ENCODE results near the gene OSBPL3. TPM values are rescaled to one million over a fixed set of nuclear protein-coding genes. Genes with fewer than 3 reads are reported as not detected.

Gene OSBPL3
- total and polyA plus RNA-seq, 2 donors (not counting 1 experiment from before 2014, with no cell fraction given): 13.5 to 67.6 TPM

DNA sequence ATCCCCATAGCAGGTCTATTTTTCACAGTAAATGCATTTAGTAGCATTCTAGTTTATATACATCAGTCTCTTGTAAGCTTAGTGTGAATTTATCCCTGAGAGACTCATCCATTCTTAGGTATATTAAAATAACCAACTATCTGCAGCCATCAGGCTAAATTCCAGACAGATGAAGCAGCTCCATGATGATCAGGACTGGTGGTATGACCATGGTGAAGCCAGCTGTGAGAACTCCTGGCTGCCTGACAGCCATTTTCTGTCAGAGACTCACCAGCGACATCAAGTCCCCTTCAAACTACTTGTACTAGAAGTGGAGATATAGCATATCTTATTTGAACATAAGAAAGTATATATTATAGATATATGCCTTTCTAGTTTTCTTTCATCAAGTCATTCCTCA, 152.4 kb downstream of the OSBPL3 start:
- CTCF ChIA-PET: interaction anchor here (1.2 to 1.8 kb wide), 4 partner anchors 15 to 267 kb away, joined by 3 to 14 read pairs (median 4); no protein-coding TSS in a partner anchor

GRCh38 chr7:24827027-24827426, 153.0 kb downstream of the OSBPL3 start:
- WGBS (ENCODE audit: insufficient coverage): 95% methylated on average over 2 of the region's 2 CpGs
- H3K9me3 ChIP-seq (ENCODE audit: control extremely low read depth in 1 of 3, control insufficient read depth in 2 of 3, insufficient read depth in 1 of 3, low read length in 2 of 3): no peaks in the 10 kb centered on the region
- ChIA-PET POLR2A (interaction anchor here (0.6 kb wide), 1 partner anchor 314 kb away, joined by 6 read pairs; no protein-coding TSS in a partner anchor), CTCF (interaction anchor here (1.0 to 2.4 kb wide), 8 partner anchors 8 to 274 kb away, joined by 3 to 14 read pairs (median 4); no protein-coding TSS in a partner anchor)
- no peak overlapping the region for H3K4me3 ChIP-seq (ENCODE audit: control extremely low read depth in 1 of 5, extremely low read depth in 1 of 5, insufficient read depth in 1 of 5, low read depth in 2 of 5, low read length in 4 of 5)
- peaks cover 1 to 14% of the 10 kb centered on the region in 2 experiments for H3K36me3 ChIP-seq (replicated peaks in 1 of 2; ENCODE audit: control extremely low read depth in 1 of 2, control insufficient read depth in 1 of 2, extremely low read depth in 1 of 2, insufficient read depth in 2 of 2, low read length in 1 of 2)
- Mint-ChIP-seq H3K9me3 (ENCODE audit: insufficient read depth) (no peaks in the 10 kb centered on the region), H3K27ac (peak overlapping the region; percentile 54), H3K27me3 (no peaks in the 10 kb centered on the region), H3K4me3 (no peak overlapping the region), H3K4me1 (peaks cover 59% of the 10 kb centered on the region)
- no peak overlapping the region for H2AFZ ChIP-seq (ENCODE audit: insufficient read depth, low read depth, low read length, poor library complexity, severe bottlenecking)
- TF ChIP-seq, protein P1, sequence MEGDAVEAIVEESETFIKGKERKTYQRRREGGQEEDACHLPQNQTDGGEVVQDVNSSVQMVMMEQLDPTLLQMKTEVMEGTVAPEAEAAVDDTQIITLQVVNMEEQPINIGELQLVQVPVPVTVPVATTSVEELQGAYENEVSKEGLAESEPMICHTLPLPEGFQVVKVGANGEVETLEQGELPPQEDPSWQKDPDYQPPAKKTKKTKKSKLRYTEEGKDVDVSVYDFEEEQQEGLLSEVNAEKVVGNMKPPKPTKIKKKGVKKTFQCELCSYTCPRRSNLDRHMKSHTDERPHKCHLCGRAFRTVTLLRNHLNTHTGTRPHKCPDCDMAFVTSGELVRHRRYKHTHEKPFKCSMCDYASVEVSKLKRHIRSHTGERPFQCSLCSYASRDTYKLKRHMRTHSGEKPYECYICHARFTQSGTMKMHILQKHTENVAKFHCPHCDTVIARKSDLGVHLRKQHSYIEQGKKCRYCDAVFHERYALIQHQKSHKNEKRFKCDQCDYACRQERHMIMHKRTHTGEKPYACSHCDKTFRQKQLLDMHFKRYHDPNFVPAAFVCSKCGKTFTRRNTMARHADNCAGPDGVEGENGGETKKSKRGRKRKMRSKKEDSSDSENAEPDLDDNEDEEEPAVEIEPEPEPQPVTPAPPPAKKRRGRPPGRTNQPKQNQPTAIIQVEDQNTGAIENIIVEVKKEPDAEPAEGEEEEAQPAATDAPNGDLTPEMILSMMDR (IDR thresholded peaks at IDR 0.05): no peak
- TF ChIP-seq EZH2 (IDR thresholded peaks at IDR 0.05; ENCODE audit: borderline replicate concordance, insufficient read depth, low read depth, low read length, poor library complexity, severe bottlenecking): no peak
- peaks cover 5% of the 10 kb centered on the region for H3K79me2 ChIP-seq (ENCODE audit: control insufficient read depth, insufficient read depth, low read length)
- no peak for DNase-seq
- no peak for ATAC-seq (ENCODE audit: low read depth)
- H4K20me1 ChIP-seq (ENCODE audit: control insufficient read depth, insufficient read depth, low read length, poor library complexity, severe bottlenecking): no peaks in the 10 kb centered on the region
- intact Hi-C loops (cut with micrococcal nuclease): no loop called here
- no peak overlapping the region for H3K27ac ChIP-seq (ENCODE audit: low read length in 2 of 2)
- H3K4me2 ChIP-seq (replicated peaks; ENCODE audit: low read depth, low read length, poor library complexity, severe bottlenecking): no peak overlapping the region
- no peak overlapping the region for H3K9ac ChIP-seq (ENCODE audit: low read length)
- no peaks in the 10 kb centered on the region for H3K27me3 ChIP-seq (replicated peaks in 1 of 4; ENCODE audit: control extremely low read depth in 1 of 4, control insufficient read depth in 3 of 4, insufficient read depth in 4 of 4, low read length in 3 of 4)
- peaks cover 33 to 37% of the 10 kb centered on the region in 2 donors for H3K4me1 ChIP-seq (ENCODE audit: control insufficient read depth in 2 of 2, insufficient read depth in 2 of 2, low read length in 2 of 2)

More for the DNA sequence above, 152.4 kb downstream of the OSBPL3 start:
- peaks cover 5% of the 10 kb centered on the region for H3K79me2 ChIP-seq (ENCODE audit: control insufficient read depth, insufficient read depth, low read length)
- H3K4me3 Mint-ChIP-seq: no peak overlapping the region
- POLR2A ChIA-PET: interaction anchor here (0.6 kb wide), 1 partner anchor 314 kb away, joined by 6 read pairs; no protein-coding TSS in a partner anchor
- TF ChIP-seq, protein P1 (IDR thresholded peaks at IDR 0.05): no peak
- no peak for TF ChIP-seq EZH2 (IDR thresholded peaks at IDR 0.05; ENCODE audit: borderline replicate concordance, insufficient read depth, low read depth, low read length, poor library complexity, severe bottlenecking)
- H3K4me1 ChIP-seq (ENCODE audit: control insufficient read depth in 2 of 2, insufficient read depth in 2 of 2, low read length in 2 of 2): peaks cover 36 to 40% of the 10 kb centered on the region in 2 donors
- no peaks in the 10 kb centered on the region for H3K9me3 ChIP-seq (ENCODE audit: control extremely low read depth in 1 of 3, control insufficient read depth in 2 of 3, insufficient read depth in 1 of 3, low read length in 2 of 3)
- H3K9me3 Mint-ChIP-seq (ENCODE audit: insufficient read depth): no peaks in the 10 kb centered on the region
- H3K27ac Mint-ChIP-seq: peak overlapping the region; percentile 54
- ATAC-seq (ENCODE audit: low read depth): no peak
- no peaks in the 10 kb centered on the region for H3K27me3 Mint-ChIP-seq
- no peak overlapping the region for H3K27ac ChIP-seq (ENCODE audit: low read length in 2 of 2)
- DNase-seq: no peak
- H3K27me3 ChIP-seq (replicated peaks in 1 of 4; ENCODE audit: control extremely low read depth in 1 of 4, control insufficient read depth in 3 of 4, insufficient read depth in 4 of 4, low read length in 3 of 4): no peaks in the 10 kb centered on the region
- no CpG with 5 or more reads among the region's 1 CpG for WGBS (ENCODE audit: insufficient coverage)
- no peak overlapping the region for H3K4me2 ChIP-seq (replicated peaks; ENCODE audit: low read depth, low read length, poor library complexity, severe bottlenecking)
- H3K4me3 ChIP-seq (ENCODE audit: control extremely low read depth in 1 of 5, extremely low read depth in 1 of 5, insufficient read depth in 1 of 5, low read depth in 2 of 5, low read length in 4 of 5): no peak overlapping the region
- intact Hi-C loops (cut with micrococcal nuclease): no loop called here
- H3K9ac ChIP-seq (ENCODE audit: low read length): no peak overlapping the region
- no peaks in the 10 kb centered on the region for H4K20me1 ChIP-seq (ENCODE audit: control insufficient read depth, insufficient read depth, low read length, poor library complexity, severe bottlenecking)
- H2AFZ ChIP-seq (ENCODE audit: insufficient read depth, low read depth, low read length, poor library complexity, severe bottlenecking): no peak overlapping the region
- peaks cover 1 to 14% of the 10 kb centered on the region in 2 experiments for H3K36me3 ChIP-seq (replicated peaks in 1 of 2; ENCODE audit: control extremely low read depth in 1 of 2, control insufficient read depth in 1 of 2, extremely low read depth in 1 of 2, insufficient read depth in 2 of 2, low read length in 1 of 2)
- peaks cover 58% of the 10 kb centered on the region for H3K4me1 Mint-ChIP-seq

All from B cell (primary cell).